Nephron (organoid): ENCODE data around the gene HBE1.
"Not testable (repeated sequence)": the region's sequence is repeated elsewhere in the genome, so short reads cannot be mapped to it uniquely, and the experiment has no call there.

Source experiments
- H3K27ac Mint-ChIP-seq, 3 experiments: 2 replicates each; pipeline ENCODE4 v1.8.0; 2020; ENCODE audit warnings: mixed read lengths in 3 of 3, mild to moderate bottlenecking in 2 of 3, moderate library complexity in 1 of 3
- H3K27me3 Mint-ChIP-seq: 2 replicates; pipeline ENCODE4 v1.8.0; 2021; ENCODE audit warnings: low read depth, mild to moderate bottlenecking, moderate library complexity, mixed read lengths
- H3K36me3 Mint-ChIP-seq: 2 replicates; pipeline ENCODE4 v1.8.0; 2020; ENCODE audit warnings: low read depth, mixed read lengths
- H3K4me1 Mint-ChIP-seq: 2 replicates; pipeline ENCODE4 v1.8.0; 2020; ENCODE audit warnings: mixed read lengths
- H3K4me3 Mint-ChIP-seq, 3 experiments: 2 replicates each; pipeline ENCODE4 v1.8.0; 2020; ENCODE audit warnings: mild to moderate bottlenecking in 3 of 3, mixed read lengths in 3 of 3, moderate library complexity in 2 of 3
- H3K9me3 Mint-ChIP-seq: 2 replicates; pipeline ENCODE4 v1.8.0; 2020; ENCODE audit warnings: mixed read lengths
- TF ChIP-seq, protein P1 (sequence below), 3 experiments: fragments of 200-600 bp; sonication (generic); IDR thresholded peaks; one replicate each; pipeline ENCODE4 v1.5.0; 2021; ENCODE audit warnings: antibody characterized with exemption in 3 of 3; ENCODE audit not compliant: unreplicated experiment in 3 of 3

Gene HBE1

DNA sequence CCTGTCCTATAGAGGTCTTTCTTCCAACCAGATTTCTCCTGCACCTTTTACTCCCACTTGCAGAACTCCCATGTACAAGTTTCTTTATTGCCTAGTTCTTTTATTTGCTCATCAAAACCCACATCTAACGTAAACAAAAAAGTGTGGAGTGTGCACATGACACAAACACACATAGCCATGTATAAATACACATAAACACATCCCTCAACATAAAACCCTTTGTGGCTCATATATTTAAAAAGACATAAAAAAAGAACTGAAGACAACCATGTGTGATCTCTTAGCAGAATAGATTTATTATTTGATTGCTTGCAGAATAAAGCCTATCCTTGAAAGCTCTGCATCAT is 16.9 kb downstream of the HBE1 start:
- H3K36me3 Mint-ChIP-seq = no peaks in the 10 kb centered on the region
- no peaks in the 10 kb centered on the region for H3K27me3 Mint-ChIP-seq
- no peaks in the 10 kb centered on the region for H3K9me3 Mint-ChIP-seq
- no peak overlapping the region for H3K4me3 Mint-ChIP-seq
- TF ChIP-seq, protein P1, sequence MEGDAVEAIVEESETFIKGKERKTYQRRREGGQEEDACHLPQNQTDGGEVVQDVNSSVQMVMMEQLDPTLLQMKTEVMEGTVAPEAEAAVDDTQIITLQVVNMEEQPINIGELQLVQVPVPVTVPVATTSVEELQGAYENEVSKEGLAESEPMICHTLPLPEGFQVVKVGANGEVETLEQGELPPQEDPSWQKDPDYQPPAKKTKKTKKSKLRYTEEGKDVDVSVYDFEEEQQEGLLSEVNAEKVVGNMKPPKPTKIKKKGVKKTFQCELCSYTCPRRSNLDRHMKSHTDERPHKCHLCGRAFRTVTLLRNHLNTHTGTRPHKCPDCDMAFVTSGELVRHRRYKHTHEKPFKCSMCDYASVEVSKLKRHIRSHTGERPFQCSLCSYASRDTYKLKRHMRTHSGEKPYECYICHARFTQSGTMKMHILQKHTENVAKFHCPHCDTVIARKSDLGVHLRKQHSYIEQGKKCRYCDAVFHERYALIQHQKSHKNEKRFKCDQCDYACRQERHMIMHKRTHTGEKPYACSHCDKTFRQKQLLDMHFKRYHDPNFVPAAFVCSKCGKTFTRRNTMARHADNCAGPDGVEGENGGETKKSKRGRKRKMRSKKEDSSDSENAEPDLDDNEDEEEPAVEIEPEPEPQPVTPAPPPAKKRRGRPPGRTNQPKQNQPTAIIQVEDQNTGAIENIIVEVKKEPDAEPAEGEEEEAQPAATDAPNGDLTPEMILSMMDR (IDR thresholded peaks at IDR 0.05; ENCODE audit: unreplicated experiment in 3 of 3) = no peak
- peak overlapping the region in 1 of 3 experiments; percentile 40 for H3K27ac Mint-ChIP-seq
- no peaks in the 10 kb centered on the region for H3K4me1 Mint-ChIP-seq

DNA sequence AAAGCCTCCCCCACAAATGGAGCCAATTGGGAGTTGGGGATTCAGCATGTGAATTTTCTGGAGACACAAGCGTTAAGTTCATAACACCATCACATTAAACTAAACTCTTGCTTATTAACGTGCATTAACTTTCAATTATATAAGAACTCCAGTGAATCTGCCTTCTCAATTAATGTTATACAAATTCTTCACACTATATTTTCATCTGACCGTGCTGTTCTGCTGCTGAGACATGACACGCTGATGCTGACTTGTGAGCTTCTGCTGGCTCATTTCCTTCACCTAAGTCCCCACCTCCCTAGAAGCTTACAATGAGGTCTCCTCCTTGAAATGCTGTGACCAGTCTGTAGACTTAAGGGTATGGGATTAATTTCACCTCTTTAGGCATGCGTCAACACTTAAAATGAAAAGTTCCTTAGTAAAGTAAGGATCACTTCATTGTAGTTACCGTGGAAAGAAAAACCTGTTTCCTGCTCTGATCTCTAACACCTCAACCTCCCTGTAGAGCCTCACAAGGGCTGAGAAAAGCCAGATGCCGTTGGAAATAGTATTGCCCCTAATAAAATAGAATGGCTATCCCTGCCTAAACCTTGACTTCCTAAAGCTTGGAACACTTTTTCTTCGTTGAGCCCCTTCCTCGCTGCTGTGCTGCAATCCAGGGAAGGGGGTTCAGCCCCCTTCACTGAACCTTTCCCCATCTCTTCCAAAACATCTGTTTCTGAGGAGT is 17.4 kb downstream of the HBE1 start:
- TF ChIP-seq, protein P1 (IDR thresholded peaks at IDR 0.05; ENCODE audit: unreplicated experiment in 3 of 3) = no peak
- peak overlapping the region in 1 of 3 experiments; percentile 40 for H3K27ac Mint-ChIP-seq
- H3K9me3 Mint-ChIP-seq = no peaks in the 10 kb centered on the region
- no peak overlapping the region for H3K4me3 Mint-ChIP-seq
- H3K36me3 Mint-ChIP-seq = no peaks in the 10 kb centered on the region
- H3K4me1 Mint-ChIP-seq = no peaks in the 10 kb centered on the region
- no peaks in the 10 kb centered on the region for H3K27me3 Mint-ChIP-seq

DNA sequence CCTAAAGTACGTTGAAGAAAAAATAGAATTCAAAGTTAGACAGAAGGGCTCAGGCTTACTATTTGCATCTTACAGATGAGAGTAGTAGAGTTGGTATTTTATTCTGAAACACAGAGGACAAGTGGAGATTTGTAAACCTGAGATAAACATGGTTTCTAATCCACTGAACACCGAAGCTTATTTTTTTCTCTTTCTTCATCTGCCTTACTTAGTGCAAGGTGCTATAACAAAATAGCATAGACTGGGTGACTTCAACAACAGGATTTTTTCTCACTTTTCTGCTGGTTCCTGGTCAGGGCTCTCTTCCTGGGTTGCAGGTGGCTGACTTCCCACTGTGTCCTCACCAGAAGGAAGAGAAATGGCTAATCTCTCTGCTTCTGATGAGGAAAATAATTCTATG is 18.0 kb downstream of the HBE1 start:
- H3K27me3 Mint-ChIP-seq = no peaks in the 10 kb centered on the region
- H3K9me3 Mint-ChIP-seq = no peaks in the 10 kb centered on the region
- no peaks in the 10 kb centered on the region for H3K4me1 Mint-ChIP-seq

DNA sequence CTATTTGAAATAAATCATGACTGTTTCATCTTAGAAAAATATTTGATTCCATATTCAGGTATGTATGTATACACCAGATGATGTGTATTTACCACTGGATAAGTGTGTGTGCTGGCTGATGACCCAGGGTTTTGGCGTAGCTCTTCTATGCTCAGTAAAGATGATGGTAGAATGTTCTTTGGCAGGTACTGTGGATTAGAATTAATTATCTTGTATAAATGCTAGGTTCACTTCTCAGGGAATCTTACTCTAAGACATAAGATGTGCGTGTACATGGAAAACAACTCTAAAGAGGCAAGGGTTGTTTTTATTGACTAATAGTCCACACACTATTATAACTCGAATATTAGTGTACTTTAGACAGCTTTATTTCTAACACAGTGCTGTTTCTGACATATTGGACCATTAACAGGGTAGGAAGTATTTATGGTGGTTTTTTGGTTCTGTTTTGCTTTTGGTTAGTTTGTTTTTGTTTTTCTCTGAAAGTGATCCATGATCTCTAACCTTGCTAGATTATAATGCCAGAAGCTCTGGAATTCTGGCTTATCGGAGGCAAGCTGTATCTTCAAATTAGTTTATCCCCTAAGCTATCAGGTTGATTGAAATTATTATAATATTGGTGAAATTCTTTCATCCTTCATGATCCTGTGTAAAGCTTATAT is 19.1 kb downstream of the HBE1 start:
- Mint-ChIP-seq H3K4me1 (no peaks in the 10 kb centered on the region), H3K4me3 (no peak overlapping the region), H3K27me3 (no peaks in the 10 kb centered on the region), H3K36me3 (no peaks in the 10 kb centered on the region), H3K9me3 (no peaks in the 10 kb centered on the region), H3K27ac (no peak overlapping the region)
- TF ChIP-seq, protein P1 (IDR thresholded peaks at IDR 0.05; ENCODE audit: unreplicated experiment in 3 of 3) = no peak

More for the DNA sequence above, 18.0 kb downstream of the HBE1 start:
- TF ChIP-seq, protein P1 (IDR thresholded peaks at IDR 0.05; ENCODE audit: unreplicated experiment in 3 of 3) = no peak
- H3K4me3 Mint-ChIP-seq = no peak overlapping the region
- no peaks in the 10 kb centered on the region for H3K36me3 Mint-ChIP-seq
- no peak overlapping the region for H3K27ac Mint-ChIP-seq

DNA sequence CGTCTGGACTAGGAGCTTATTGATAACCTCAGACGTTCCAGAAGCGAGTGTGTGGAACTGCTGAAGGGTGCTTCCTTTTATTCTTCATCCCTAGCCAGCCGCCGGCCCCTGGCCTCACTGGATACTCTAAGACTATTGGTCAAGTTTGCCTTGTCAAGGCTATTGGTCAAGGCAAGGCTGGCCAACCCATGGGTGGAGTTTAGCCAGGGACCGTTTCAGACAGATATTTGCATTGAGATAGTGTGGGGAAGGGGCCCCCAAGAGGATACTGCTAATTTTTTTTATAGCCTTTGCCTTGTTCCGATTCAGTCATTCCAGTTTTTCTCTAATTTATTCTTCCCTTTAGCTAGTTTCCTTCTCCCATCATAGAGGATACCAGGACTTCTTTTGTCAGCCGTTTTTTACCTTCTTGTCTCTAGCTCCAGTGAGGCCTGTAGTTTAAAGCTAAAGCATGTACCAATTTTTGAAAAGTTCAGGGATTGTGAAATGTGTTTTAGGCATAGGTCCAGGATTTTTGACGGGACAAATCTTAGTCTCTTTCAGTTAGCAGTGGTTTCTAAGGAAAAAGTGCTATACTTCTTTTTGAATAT is 19.8 kb downstream of the HBE1 start, which contains the start of gene HBG1:
HBG1 (minus strand) TSS at position 51 of the 590 bp plus-strand sequence. CDS start 53 bp downstream, outside the sequence.
- H3K36me3 Mint-ChIP-seq, H3K4me1 Mint-ChIP-seq, H3K27ac Mint-ChIP-seq, H3K9me3 Mint-ChIP-seq, H3K4me3 Mint-ChIP-seq, H3K27me3 Mint-ChIP-seq: not testable (repeated sequence)

DNA sequence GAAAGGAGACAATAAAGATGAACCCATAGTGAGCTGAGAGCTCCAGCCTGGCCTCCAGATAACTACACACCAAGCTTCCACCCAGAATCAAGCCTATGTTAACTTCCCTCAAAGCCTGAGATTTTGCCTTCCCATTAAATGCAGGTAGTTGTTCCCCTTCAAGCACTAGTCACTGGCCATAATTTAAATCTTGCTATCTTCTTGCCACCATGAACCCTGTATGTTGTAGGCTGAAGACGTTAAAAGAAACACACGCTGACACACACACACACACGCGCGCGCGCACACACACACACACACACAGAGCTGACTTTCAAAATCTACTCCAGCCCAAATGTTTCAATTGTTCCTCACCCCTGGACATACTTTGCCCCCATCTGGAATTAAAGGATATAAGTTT is 21.2 kb downstream of the HBE1 start:
- not testable (repeated sequence) for H3K4me1 Mint-ChIP-seq, H3K4me3 Mint-ChIP-seq, H3K27me3 Mint-ChIP-seq, H3K9me3 Mint-ChIP-seq, H3K36me3 Mint-ChIP-seq, H3K27ac Mint-ChIP-seq
